Nephron progenitor cell (in vitro differentiated cells): Measurements from ENCODE around the gene ARL5C.

Experiments used
- DNase-seq: peaks from one replicate; pipeline ENCODE4 v3.0.0; 2021
- H3K27ac Mint-ChIP-seq: 2 replicates; pipeline ENCODE4 v1.8.0; 2021; ENCODE audit warnings: mild to moderate bottlenecking, moderate library complexity, mixed read lengths
- H3K27me3 Mint-ChIP-seq: 2 replicates; pipeline ENCODE4 v1.8.0; 2021; ENCODE audit warnings: mild to moderate bottlenecking, low read depth, mixed read lengths; ENCODE audit not compliant: poor library complexity
- H3K36me3 Mint-ChIP-seq: 2 replicates; pipeline ENCODE4 v1.8.0; 2021; ENCODE audit warnings: low read depth, mixed read lengths
- H3K4me1 Mint-ChIP-seq: 2 replicates; pipeline ENCODE4 v1.8.0; 2021; ENCODE audit warnings: mixed read lengths
- H3K4me3 Mint-ChIP-seq: 2 replicates; pipeline ENCODE4 v1.8.0; 2021; ENCODE audit warnings: mild to moderate bottlenecking, moderate library complexity, mixed read lengths
- H3K9me3 Mint-ChIP-seq: 2 replicates; pipeline ENCODE4 v1.8.0; 2021; ENCODE audit warnings: mild to moderate bottlenecking, moderate library complexity, mixed read lengths
- CTCF ChIP-seq: fragments of 200-600 bp; sonication (generic); IDR thresholded peaks from 2 replicates; pipeline ENCODE4 v1.5.0; 2021; ENCODE audit warnings: antibody characterized with exemption

Gene ARL5C

GRCh38 chr17:39174920-39175694, 9.1 kb upstream of the ARL5C start:
- H3K9me3 Mint-ChIP-seq, result no peaks in the 10 kb centered on the region
- peaks cover 11% of the 10 kb centered on the region for H3K27me3 Mint-ChIP-seq
- peaks cover 30% of the 10 kb centered on the region for H3K4me1 Mint-ChIP-seq
- peak; percentile 87 for DNase-seq
- peaks cover 25% of the 10 kb centered on the region for H3K36me3 Mint-ChIP-seq
- H3K27ac Mint-ChIP-seq, result no peak overlapping the region
- H3K4me3 Mint-ChIP-seq, result no peak overlapping the region
- TF ChIP-seq CTCF, result peak; percentile 94

DNA sequence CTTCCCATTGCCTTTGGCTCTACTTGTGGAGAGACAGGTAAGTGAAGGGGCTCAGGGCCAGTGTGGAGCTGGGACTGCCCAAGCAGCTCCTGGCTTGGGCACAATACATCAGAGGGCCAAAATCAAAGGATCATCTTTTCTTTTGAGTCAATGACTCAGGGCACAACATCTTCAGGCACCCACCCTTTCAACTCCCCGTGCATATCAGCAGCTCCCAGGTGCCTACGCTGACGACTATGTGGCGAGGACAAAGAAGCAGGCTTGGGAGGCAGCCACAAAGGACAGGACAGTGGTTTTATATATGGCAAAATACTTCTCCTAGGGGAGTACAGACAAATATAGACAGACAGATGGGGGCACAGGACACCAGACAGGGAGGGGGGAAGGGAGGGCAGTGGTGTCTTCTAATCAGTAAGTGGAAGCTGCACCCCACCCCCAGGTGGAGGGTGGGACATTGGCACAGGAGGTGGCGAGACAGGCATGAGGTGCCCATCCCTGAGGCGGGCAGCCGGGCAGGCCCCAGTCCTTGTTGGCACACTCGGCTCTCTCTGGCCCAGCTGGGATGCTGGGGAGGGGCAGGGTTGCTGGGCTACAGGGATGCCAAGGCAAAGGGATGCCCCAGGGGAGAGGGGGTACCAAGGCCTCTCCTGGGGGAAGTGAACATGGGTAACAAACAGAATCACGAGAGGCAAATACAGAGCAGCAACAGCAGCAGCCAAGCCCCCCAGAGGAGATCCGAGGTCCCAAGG, 7.7 kb upstream of the ARL5C start:
- peaks cover 11% of the 10 kb centered on the region for H3K27me3 Mint-ChIP-seq
- peaks cover 35% of the 10 kb centered on the region for H3K4me1 Mint-ChIP-seq
- H3K4me3 Mint-ChIP-seq, result no peak overlapping the region
- TF ChIP-seq CTCF, result no peak
- H3K36me3 Mint-ChIP-seq, result peaks cover 24% of the 10 kb centered on the region
- DNase-seq, result no peak
- peaks cover 4% of the 10 kb centered on the region for H3K9me3 Mint-ChIP-seq
- H3K27ac Mint-ChIP-seq, result no peak overlapping the region

DNA sequence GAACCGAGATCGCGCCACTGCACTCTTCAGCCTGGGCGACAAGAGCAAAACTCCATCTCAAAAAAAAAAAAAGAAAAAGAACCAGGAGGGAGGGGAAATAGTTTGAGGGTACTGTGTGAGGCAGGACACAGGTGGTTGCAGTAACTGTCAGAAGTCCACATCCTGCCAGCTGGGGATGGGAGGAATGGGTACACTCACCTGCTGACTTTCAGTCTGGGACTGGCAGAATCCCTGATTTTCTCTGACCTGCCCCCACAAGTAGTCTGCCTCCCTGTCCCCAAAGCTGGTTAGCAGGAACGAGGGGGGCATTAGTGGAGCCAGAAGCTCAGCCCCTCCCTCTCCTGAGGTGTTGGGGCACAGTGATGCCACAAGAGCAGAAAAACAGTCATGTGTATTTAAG, 7.1 kb upstream of the ARL5C start:
- Mint-ChIP-seq H3K27me3 (peaks cover 15% of the 10 kb centered on the region), H3K27ac (no peak overlapping the region), H3K4me3 (no peak overlapping the region), H3K9me3 (peaks cover 9% of the 10 kb centered on the region), H3K4me1 (peaks cover 35% of the 10 kb centered on the region), H3K36me3 (peaks cover 20% of the 10 kb centered on the region)
- no peak for TF ChIP-seq CTCF
- DNase-seq, result no peak

GRCh38 chr17:39171933-39172332, 6.0 kb upstream of the ARL5C start:
- peaks cover 8% of the 10 kb centered on the region for H3K36me3 Mint-ChIP-seq
- H3K4me3 Mint-ChIP-seq, result no peak overlapping the region
- DNase-seq, result no peak
- H3K27me3 Mint-ChIP-seq, result peaks cover 26% of the 10 kb centered on the region
- TF ChIP-seq CTCF, result no peak
- H3K9me3 Mint-ChIP-seq, result peaks cover 9% of the 10 kb centered on the region
- no peak overlapping the region for H3K27ac Mint-ChIP-seq
- peaks cover 44% of the 10 kb centered on the region for H3K4me1 Mint-ChIP-seq

DNA sequence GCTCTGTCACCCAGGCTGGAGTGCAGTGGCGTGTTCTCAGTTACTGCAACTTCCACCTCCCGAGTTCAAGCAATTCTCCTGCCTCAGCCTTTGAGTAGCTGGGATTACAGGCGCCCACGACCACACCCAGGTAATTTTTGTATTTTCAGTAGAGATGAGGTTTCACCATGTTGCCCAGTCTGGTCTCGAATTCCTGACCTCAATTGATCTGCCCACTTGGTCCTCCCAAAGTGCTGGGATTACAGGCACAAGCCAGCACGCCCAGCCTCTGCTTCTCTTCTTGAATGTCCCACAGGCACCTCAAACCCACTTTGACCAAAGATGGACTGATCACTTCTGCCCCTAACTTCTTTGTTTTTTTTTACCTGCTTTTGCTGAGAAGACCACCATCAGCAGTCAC, 4.6 kb upstream of the ARL5C start:
- DNase-seq, result no peak
- TF ChIP-seq CTCF, result no peak
- H3K27me3 Mint-ChIP-seq, result peaks cover 39% of the 10 kb centered on the region
- peaks cover 9% of the 10 kb centered on the region for H3K9me3 Mint-ChIP-seq
- H3K27ac Mint-ChIP-seq, result no peak overlapping the region
- peaks cover 56% of the 10 kb centered on the region for H3K4me1 Mint-ChIP-seq
- H3K4me3 Mint-ChIP-seq, result no peak overlapping the region
- no peaks in the 10 kb centered on the region for H3K36me3 Mint-ChIP-seq
